SK-N-SH (cell line): ENCODE data around the gene SNX24. TPM values are rescaled to one million over a fixed set of nuclear protein-coding genes. Genes with fewer than 3 reads are reported as not detected.

Experiments used
- CTCF ChIA-PET: fragments of 300-600, 350-600 bp; formaldehyde crosslinking; extraction: SDS; loops from one replicate; lab custom pipeline; 2021; lab: Yijun Ruan, JAX
- POLR2A ChIA-PET: fragments of 350-600 bp; sonication (Branson Sonifier 250); formaldehyde crosslinking; extraction: SDS; loops from one replicate; lab custom pipeline; 2020; ENCODE audit warnings: antibody characterized with exemption, inconsistent platforms; lab: Yijun Ruan, JAX
- DNase-seq: peaks from one replicate; pipeline ENCODE4 v3.0.0; 2012
- H2AFZ ChIP-seq: fragments of 200-600 bp; sonication (generic); 2 replicates; pipeline ENCODE4 v1.8.1; 2016; ENCODE audit warnings: antibody characterized with exemption, mild to moderate bottlenecking, low read depth
- H3F3A ChIP-seq: fragments of 200-600 bp; sonication (generic); replicated peaks from 2 replicates; pipeline ENCODE3; 2016; ENCODE audit warnings: antibody characterized with exemption, mild to moderate bottlenecking; ENCODE audit not compliant: insufficient read depth
- H3K27ac ChIP-seq, 2 experiments: fragments of 200-500 bp in 1 of 2; fragments of 200-600 bp in 1 of 2; sonication (Bioruptor generic) in 1 of 2; sonication (generic), shearing (Covaris generic) in 1 of 2; 2 replicates each; pipeline versions ENCODE4 v1.5.1 to v1.6.1; 2014 to 2016; ENCODE audit warnings: low read depth in 2 of 2, inconsistent platforms in 1 of 2, low read length in 1 of 2, mild to moderate bottlenecking in 1 of 2, mixed read lengths in 1 of 2
- H3K27me3 ChIP-seq: fragments of 200-600 bp; sonication (generic), shearing (Covaris generic); 2 replicates; pipeline ENCODE4 v1.6.1; 2016; ENCODE audit warnings: mixed run types; ENCODE audit not compliant: insufficient read depth
- H3K36me3 ChIP-seq, 2 experiments: fragments of 200-500 bp in 1 of 2; fragments of 200-600 bp in 1 of 2; sonication (Bioruptor generic) in 1 of 2; sonication (generic) in 1 of 2; replicated peaks in 1 of 2; 2 replicates each; pipeline versions ENCODE3 to v1.5.1; 2014 to 2016; ENCODE audit warnings: low read length in 1 of 2, mild to moderate bottlenecking in 1 of 2; ENCODE audit not compliant: insufficient read depth in 2 of 2, control insufficient read depth in 1 of 2
- H3K4me1 ChIP-seq, 2 experiments: fragments of 200-500 bp in 1 of 2; fragments of 200-600 bp in 1 of 2; sonication (Bioruptor generic) in 1 of 2; sonication (generic), shearing (Covaris generic) in 1 of 2; 2 replicates each; pipeline versions ENCODE4 v1.5.1 to v1.6.1; 2014 to 2016; ENCODE audit warnings: low read depth in 1 of 2, low read length in 1 of 2, mixed run types in 1 of 2; ENCODE audit not compliant: insufficient read depth in 2 of 2, control insufficient read depth in 1 of 2
- H3K4me2 ChIP-seq: fragments of 200-600 bp; sonication (generic), shearing (Covaris generic); 2 replicates; pipeline ENCODE4 v1.6.1; 2017; ENCODE audit warnings: mixed run types
- H3K4me3 ChIP-seq, 2 experiments: fragments of 200-500 bp in 1 of 2; fragments of 200-600 bp in 1 of 2; sonication (Bioruptor generic) in 1 of 2; sonication (generic), shearing (Covaris generic) in 1 of 2; 2 replicates each; pipeline versions ENCODE4 v1.5.1 to v1.8.1; 2014 to 2016; ENCODE audit warnings: low read depth in 2 of 2, inconsistent platforms in 1 of 2, low read length in 1 of 2, mild to moderate bottlenecking in 1 of 2, mixed read lengths in 1 of 2, moderate library complexity in 1 of 2
- H3K79me2 ChIP-seq: fragments of 200-600 bp; sonication (generic); 2 replicates; pipeline ENCODE4 v1.8.1; 2017; ENCODE audit warnings: mild to moderate bottlenecking; ENCODE audit not compliant: insufficient read depth
- H3K9ac ChIP-seq: fragments of 200-600 bp; sonication (generic); 2 replicates; pipeline ENCODE4 v1.6.1; 2017; ENCODE audit warnings: mixed run types
- H3K9me2 ChIP-seq: fragments of 200-600 bp; sonication (generic); 2 replicates; pipeline ENCODE4 v1.6.1; 2017; ENCODE audit warnings: mixed run types
- H3K9me3 ChIP-seq: fragments of 200-600 bp; sonication (generic); 2 replicates; pipeline ENCODE4 v1.6.1; 2017; ENCODE audit warnings: mixed run types, mild to moderate bottlenecking, moderate library complexity
- H4K20me1 ChIP-seq: fragments of 200-600 bp; sonication (generic); 2 replicates; pipeline ENCODE4 v1.6.1; 2017; ENCODE audit warnings: mild to moderate bottlenecking, mixed run types; ENCODE audit not compliant: insufficient read depth
- ELF1 ChIP-seq: IDR thresholded peaks from 2 replicates; pipeline ENCODE4 v1.4.0; 2012
- EZH2phosphoT487 ChIP-seq: fragments of 200-600 bp; sonication (generic); IDR thresholded peaks from 2 replicates; pipeline ENCODE4 v1.6.1; 2017; ENCODE audit warnings: low read depth, mixed run types, mild to moderate bottlenecking, antibody characterized with exemption, moderate library complexity, borderline replicate concordance
- FOXJ3 ChIP-seq: sonication (generic); formaldehyde crosslinking; IDR thresholded peaks from 2 replicates; pipeline ENCODE4 v1.5.1; 2020; ENCODE audit warnings: mild to moderate bottlenecking, missing genetic modification reagents
- FOXM1 ChIP-seq: IDR thresholded peaks from 2 replicates; pipeline ENCODE4 v1.4.0; 2012; ENCODE audit warnings: low read depth, mild to moderate bottlenecking
- GABPA ChIP-seq: IDR thresholded peaks from 2 replicates; pipeline ENCODE4 v1.4.0; 2012; ENCODE audit warnings: low read depth, mild to moderate bottlenecking
- GATA2 ChIP-seq: sonication (generic); formaldehyde crosslinking; IDR thresholded peaks from 2 replicates; pipeline ENCODE4 v1.5.0; 2020; ENCODE audit warnings: mild to moderate bottlenecking, missing genetic modification reagents
- JUND ChIP-seq: IDR thresholded peaks from 2 replicates; pipeline ENCODE4 v1.4.0; 2012
- MXI1 ChIP-seq: IDR thresholded peaks from 2 replicates; pipeline ENCODE4 v1.6.1; 2012; ENCODE audit warnings: mild to moderate bottlenecking, low read depth, low read length, improper control_type of control experiment
- NFIC ChIP-seq: IDR thresholded peaks from 2 replicates; pipeline ENCODE4 v1.4.0; 2012; ENCODE audit warnings: borderline replicate concordance
- NRF1 ChIP-seq: IDR thresholded peaks from 2 replicates; pipeline ENCODE4 v1.6.1; 2012; ENCODE audit warnings: low read depth, mild to moderate bottlenecking, low read length
- PBX3 ChIP-seq: IDR thresholded peaks from 2 replicates; pipeline ENCODE4; 2012
- RCOR1 ChIP-seq: fragments of 150-350 bp; IDR thresholded peaks from 2 replicates; pipeline ENCODE4 v1.6.1; 2017; ENCODE audit warnings: antibody characterized with exemption, low read length
- REST ChIP-seq: IDR thresholded peaks from 2 replicates; pipeline ENCODE4 v1.6.1; 2012; ENCODE audit warnings: mild to moderate bottlenecking, low read depth, low read length, moderate library complexity
- RFX5 ChIP-seq: IDR thresholded peaks from 2 replicates; pipeline ENCODE4 v1.6.1; 2012; ENCODE audit warnings: mild to moderate bottlenecking, improper control_type of control experiment, low read length
- RXRA ChIP-seq: IDR thresholded peaks from 2 replicates; pipeline ENCODE4 v1.4.0; 2012; ENCODE audit warnings: low read depth, mild to moderate bottlenecking, borderline replicate concordance
- SIN3A ChIP-seq: IDR thresholded peaks from 2 replicates; pipeline ENCODE4 v1.6.1; 2012; ENCODE audit warnings: low read depth, mild to moderate bottlenecking, low read length, moderate library complexity, borderline replicate concordance
- SMC3 ChIP-seq: IDR thresholded peaks from 2 replicates; pipeline ENCODE4 v1.6.1; 2012; ENCODE audit warnings: low read depth, low read length, improper control_type of control experiment
- TAF1 ChIP-seq: IDR thresholded peaks from 2 replicates; pipeline ENCODE4 v1.6.1; 2012; ENCODE audit warnings: low read depth, mild to moderate bottlenecking, low read length, moderate library complexity, borderline replicate concordance
- TCF12 ChIP-seq: IDR thresholded peaks from 2 replicates; pipeline ENCODE4 v1.4.0; 2012
- TEAD4 ChIP-seq: IDR thresholded peaks from 2 replicates; pipeline ENCODE4 v1.4.0; 2012; ENCODE audit warnings: mild to moderate bottlenecking, borderline replicate concordance; ENCODE audit not compliant: insufficient read depth
- USF2 ChIP-seq: fragments of 150-350 bp; IDR thresholded peaks from 2 replicates; pipeline ENCODE4 v1.6.1; 2017; ENCODE audit warnings: antibody characterized with exemption, low read length, low read depth, borderline replicate concordance
- ZBTB33 ChIP-seq: IDR thresholded peaks from 2 replicates; pipeline ENCODE4 v1.4.0; 2012; ENCODE audit warnings: low read depth, borderline replicate concordance
- WGBS: methylation state at CpG from one replicate; pipeline ENCODE4 v1.1.6; 2017; ENCODE audit warnings: low lambda C conversion rate; 5-methylcytosine and 5-hydroxymethylcytosine counted together
- polyA plus RNA-seq, 3 experiments: library from polyadenylated mRNA; depleted of rRNA; stranded (reverse); fragments of >200 nt; gene quantifications; 2 replicates each; pipeline ENCODE4 v1.2.3, GENCODE V29; 2012

Gene SNX24
- polyA plus RNA-seq, 1 of the 3 experiments (the other 2 are of a cell fraction): 8.2 TPM

- TF ChIP-seq REST: no peak
- TF ChIP-seq GATA2 (CRISPR knock-in tag): no peak
- TF ChIP-seq SIN3A: no peak
- no peak for TF ChIP-seq TCF12
- no peak for TF ChIP-seq NFIC
- no peak for TF ChIP-seq PBX3
- TF ChIP-seq MXI1: no peak
- TF ChIP-seq TEAD4: no peak
- no peak for TF ChIP-seq ZBTB33
- TF ChIP-seq FOXM1: no peak
- TF ChIP-seq JUND: no peak
- no peak for TF ChIP-seq NRF1
- no peak for TF ChIP-seq ELF1
- TF ChIP-seq RCOR1: no peak
- TF ChIP-seq, all 33 proteins: peak for 0
Observed at GRCh38 chr5:122915717-122916461, 70.5 kb downstream of the SNX24 start (continued).

- Histone ChIP-seq H3K27ac (no peak overlapping the region), H3K9me3 (no peaks in the 10 kb centered on the region), H3K36me3 (no peaks in the 10 kb centered on the region), H3K9me2 (no peaks in the 10 kb centered on the region), H3K4me2 (no peak overlapping the region), H2AFZ (no peak overlapping the region), H3F3A (no peaks in the 10 kb centered on the region), H3K4me3 (no peak overlapping the region), H4K20me1 (no peaks in the 10 kb centered on the region), H3K79me2 (peaks cover 21% of the 10 kb centered on the region), H3K4me1 (peaks cover 0 to 4% of the 10 kb centered on the region in 2 experiments; a peak in 1 of 4 replicates), H3K9ac (no peak overlapping the region), H3K27me3 (no peaks in the 10 kb centered on the region)
- CTCF ChIA-PET: interaction anchor here (2.1 kb wide), 1 partner anchor 20 kb away, joined by 8 read pairs; no protein-coding TSS in a partner anchor
- DNase-seq: no peak
- WGBS: 94% methylated on average over 1 of the region's 1 CpG
- POLR2A ChIA-PET: no interaction called here
- no peak for TF ChIP-seq TAF1
- no peak for TF ChIP-seq ZBTB33
- TF ChIP-seq NRF1: no peak
- no peak for TF ChIP-seq USF2
- no peak for TF ChIP-seq FOXJ3 (CRISPR knock-in tag)
- no peak for TF ChIP-seq SMC3
- no peak for TF ChIP-seq RXRA
- TF ChIP-seq EZH2phosphoT487: no peak
- no peak for TF ChIP-seq GABPA
- no peak for TF ChIP-seq RFX5
Observed at GRCh38 chr5:122916490-122916889, 71.1 kb downstream of the SNX24 start.
